ENCODE data around the gene OTX1. TPM values are rescaled to one million over a fixed set of nuclear protein-coding genes. Genes with fewer than 3 reads are reported as not detected.

Gene OTX1
- total and polyA plus RNA-seq, 4 donors: 0.59 TPM; not detected in 3

DNA sequence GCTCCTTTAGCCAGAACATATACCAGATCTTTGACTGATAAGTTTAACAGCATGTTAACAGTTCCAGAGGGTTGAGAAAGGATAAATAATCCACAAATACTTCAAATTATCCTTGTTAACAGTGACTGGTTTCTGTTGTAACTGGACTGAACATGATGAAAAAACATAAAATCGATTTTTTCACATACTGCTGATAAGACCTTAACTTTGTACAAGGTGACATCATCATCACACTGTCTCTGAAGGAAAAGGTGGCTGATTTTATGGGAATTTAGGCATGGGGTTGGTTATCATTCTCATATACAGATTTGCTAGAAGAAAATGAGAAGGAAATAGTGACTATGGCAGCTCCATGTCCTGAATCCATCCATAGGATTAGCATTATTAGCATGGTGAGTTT lies 36.1 kb downstream of the OTX1 start:
- TF ChIP-seq HNF4G (IDR thresholded peaks at IDR 0.05) (no peak), FOXA1 (IDR thresholded peaks at IDR 0.05) (no peak), EGR1 (IDR thresholded peaks at IDR 0.05; ENCODE audit: low read depth in 2 of 2) (no peak), NR2F2 (IDR thresholded peaks at IDR 0.05) (no peak), FOXA2 (IDR thresholded peaks at IDR 0.05) (no peak)
- TF ChIP-seq, protein P1, sequence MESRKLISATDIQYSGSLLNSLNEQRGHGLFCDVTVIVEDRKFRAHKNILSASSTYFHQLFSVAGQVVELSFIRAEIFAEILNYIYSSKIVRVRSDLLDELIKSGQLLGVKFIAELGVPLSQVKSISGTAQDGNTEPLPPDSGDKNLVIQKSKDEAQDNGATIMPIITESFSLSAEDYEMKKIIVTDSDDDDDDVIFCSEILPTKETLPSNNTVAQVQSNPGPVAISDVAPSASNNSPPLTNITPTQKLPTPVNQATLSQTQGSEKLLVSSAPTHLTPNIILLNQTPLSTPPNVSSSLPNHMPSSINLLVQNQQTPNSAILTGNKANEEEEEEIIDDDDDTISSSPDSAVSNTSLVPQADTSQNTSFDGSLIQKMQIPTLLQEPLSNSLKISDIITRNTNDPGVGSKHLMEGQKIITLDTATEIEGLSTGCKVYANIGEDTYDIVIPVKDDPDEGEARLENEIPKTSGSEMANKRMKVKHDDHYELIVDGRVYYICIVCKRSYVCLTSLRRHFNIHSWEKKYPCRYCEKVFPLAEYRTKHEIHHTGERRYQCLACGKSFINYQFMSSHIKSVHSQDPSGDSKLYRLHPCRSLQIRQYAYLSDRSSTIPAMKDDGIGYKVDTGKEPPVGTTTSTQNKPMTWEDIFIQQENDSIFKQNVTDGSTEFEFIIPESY (IDR thresholded peaks at IDR 0.05): no peak
- no peak overlapping the region for H3K9ac ChIP-seq (ENCODE audit: low read depth in 1 of 2, low read length in 2 of 2)
- H3K4me3 ChIP-seq (ENCODE audit: low read depth in 1 of 3, low read length in 3 of 3): no peak overlapping the region
- 38% methylated on average over 1 of the region's 1 CpG for WGBS
- DNase-seq (ENCODE audit: low spot score): no peak
- H3K27ac ChIP-seq (ENCODE audit: low read depth in 1 of 2, low read length in 2 of 2): no peak overlapping the region
- H3K9me3 ChIP-seq (ENCODE audit: control insufficient read depth in 4 of 4, low read length in 3 of 4): no peaks in the 10 kb centered on the region
- H3K4me1 ChIP-seq (ENCODE audit: control insufficient read depth in 4 of 4, insufficient read depth in 4 of 4, low read length in 3 of 4): no peaks in the 10 kb centered on the region
- no peaks in the 10 kb centered on the region for H3K36me3 ChIP-seq (ENCODE audit: control insufficient read depth in 4 of 4, insufficient read depth in 3 of 4, low read depth in 1 of 4, low read length in 3 of 4)
- no peaks in the 10 kb centered on the region for H3K27me3 ChIP-seq (ENCODE audit: control insufficient read depth in 4 of 4, insufficient read depth in 4 of 4, low read length in 3 of 4)

DNA sequence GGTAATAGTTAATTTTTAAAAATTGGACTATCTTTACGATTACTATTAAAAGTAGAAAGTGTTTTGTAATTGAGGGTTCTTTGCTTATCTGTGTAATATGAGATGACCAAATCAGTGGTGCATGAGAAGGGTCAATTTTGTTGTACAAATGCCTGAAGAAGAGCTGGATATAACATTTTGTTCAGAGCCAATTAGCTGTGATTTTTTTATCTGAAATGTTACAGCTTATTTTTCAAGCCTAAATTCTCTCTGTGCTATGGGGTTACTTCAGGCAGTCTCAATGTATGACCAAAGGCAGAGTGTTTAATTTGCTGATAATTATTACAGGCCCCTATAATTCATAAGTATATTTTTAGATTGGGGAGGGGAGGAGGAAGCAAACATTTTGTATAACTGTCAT lies 41.8 kb downstream of the OTX1 start:
- Histone ChIP-seq H3K27me3 (ENCODE audit: control insufficient read depth in 4 of 4, insufficient read depth in 4 of 4, low read length in 3 of 4) (no peaks in the 10 kb centered on the region), H3K4me3 (ENCODE audit: low read depth in 1 of 3, low read length in 3 of 3) (no peak overlapping the region), H3K4me1 (ENCODE audit: control insufficient read depth in 4 of 4, insufficient read depth in 4 of 4, low read length in 3 of 4) (no peaks in the 10 kb centered on the region), H3K9ac (ENCODE audit: low read depth in 1 of 2, low read length in 2 of 2) (no peak overlapping the region), H3K36me3 (ENCODE audit: control insufficient read depth in 4 of 4, insufficient read depth in 3 of 4, low read depth in 1 of 4, low read length in 3 of 4) (no peaks in the 10 kb centered on the region), H3K27ac (ENCODE audit: low read depth in 1 of 2, low read length in 2 of 2) (no peak overlapping the region), H3K9me3 (ENCODE audit: control insufficient read depth in 4 of 4, low read length in 3 of 4) (no peaks in the 10 kb centered on the region)
- DNase-seq (ENCODE audit: low spot score): no peak
- TF ChIP-seq TAF1 (conservative IDR thresholded peaks at IDR 0.05): no peak
- TF ChIP-seq, protein P2, sequence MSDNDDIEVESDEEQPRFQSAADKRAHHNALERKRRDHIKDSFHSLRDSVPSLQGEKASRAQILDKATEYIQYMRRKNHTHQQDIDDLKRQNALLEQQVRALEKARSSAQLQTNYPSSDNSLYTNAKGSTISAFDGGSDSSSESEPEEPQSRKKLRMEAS (IDR thresholded peaks at IDR 0.05): no peak
- TF ChIP-seq GABPA (IDR thresholded peaks at IDR 0.05 in 1 of 2, conservative IDR thresholded peaks at IDR 0.05 in 1 of 2): no peak
- no peak for TF ChIP-seq NR2F2 (IDR thresholded peaks at IDR 0.05)
- TF ChIP-seq EGR1 (IDR thresholded peaks at IDR 0.05; ENCODE audit: low read depth in 2 of 2): no peak
- WGBS: 68% methylated on average over 1 of the region's 1 CpG

DNA sequence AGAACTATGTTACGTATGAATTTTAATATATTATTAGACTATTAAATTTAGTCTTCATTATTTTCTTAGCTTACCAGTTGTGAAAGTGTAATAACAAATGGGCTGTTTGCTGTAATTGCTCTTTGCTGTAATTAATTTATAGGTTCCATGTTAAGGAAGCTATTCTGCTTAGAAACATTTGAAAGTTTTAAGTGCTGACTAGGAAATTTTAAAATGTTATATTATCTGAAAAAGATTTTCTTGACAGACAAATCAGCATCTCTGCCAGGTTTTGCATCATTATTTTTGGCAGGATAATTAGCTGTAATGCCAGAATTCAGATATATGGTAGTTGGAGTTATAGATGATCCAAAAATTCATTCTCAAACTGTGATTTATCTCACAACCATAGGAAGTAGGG lies 42.2 kb downstream of the OTX1 start:
- H3K27me3 ChIP-seq (ENCODE audit: control insufficient read depth in 4 of 4, insufficient read depth in 4 of 4, low read length in 3 of 4): no peaks in the 10 kb centered on the region
- H3K4me1 ChIP-seq (ENCODE audit: control insufficient read depth in 4 of 4, insufficient read depth in 4 of 4, low read length in 3 of 4): no peaks in the 10 kb centered on the region
- no peak overlapping the region for H3K9ac ChIP-seq (ENCODE audit: low read depth in 1 of 2, low read length in 2 of 2)
- TF ChIP-seq FOXA1 (IDR thresholded peaks at IDR 0.05): no peak
- no peak for TF ChIP-seq NR2F2 (IDR thresholded peaks at IDR 0.05)
- no peak for TF ChIP-seq SP1 (IDR thresholded peaks at IDR 0.05)
- TF ChIP-seq JUND (IDR thresholded peaks at IDR 0.05): no peak
- TF ChIP-seq, protein P3, sequence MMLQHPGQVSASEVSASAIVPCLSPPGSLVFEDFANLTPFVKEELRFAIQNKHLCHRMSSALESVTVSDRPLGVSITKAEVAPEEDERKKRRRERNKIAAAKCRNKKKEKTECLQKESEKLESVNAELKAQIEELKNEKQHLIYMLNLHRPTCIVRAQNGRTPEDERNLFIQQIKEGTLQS (IDR thresholded peaks at IDR 0.05): no peak
- TF ChIP-seq HNF4A (conservative IDR thresholded peaks at IDR 0.05): no peak
- no peak for TF ChIP-seq RAD21 (IDR thresholded peaks at IDR 0.05)
- no peak for TF ChIP-seq YY1 (IDR thresholded peaks at IDR 0.05)
- TF ChIP-seq, protein P4, sequence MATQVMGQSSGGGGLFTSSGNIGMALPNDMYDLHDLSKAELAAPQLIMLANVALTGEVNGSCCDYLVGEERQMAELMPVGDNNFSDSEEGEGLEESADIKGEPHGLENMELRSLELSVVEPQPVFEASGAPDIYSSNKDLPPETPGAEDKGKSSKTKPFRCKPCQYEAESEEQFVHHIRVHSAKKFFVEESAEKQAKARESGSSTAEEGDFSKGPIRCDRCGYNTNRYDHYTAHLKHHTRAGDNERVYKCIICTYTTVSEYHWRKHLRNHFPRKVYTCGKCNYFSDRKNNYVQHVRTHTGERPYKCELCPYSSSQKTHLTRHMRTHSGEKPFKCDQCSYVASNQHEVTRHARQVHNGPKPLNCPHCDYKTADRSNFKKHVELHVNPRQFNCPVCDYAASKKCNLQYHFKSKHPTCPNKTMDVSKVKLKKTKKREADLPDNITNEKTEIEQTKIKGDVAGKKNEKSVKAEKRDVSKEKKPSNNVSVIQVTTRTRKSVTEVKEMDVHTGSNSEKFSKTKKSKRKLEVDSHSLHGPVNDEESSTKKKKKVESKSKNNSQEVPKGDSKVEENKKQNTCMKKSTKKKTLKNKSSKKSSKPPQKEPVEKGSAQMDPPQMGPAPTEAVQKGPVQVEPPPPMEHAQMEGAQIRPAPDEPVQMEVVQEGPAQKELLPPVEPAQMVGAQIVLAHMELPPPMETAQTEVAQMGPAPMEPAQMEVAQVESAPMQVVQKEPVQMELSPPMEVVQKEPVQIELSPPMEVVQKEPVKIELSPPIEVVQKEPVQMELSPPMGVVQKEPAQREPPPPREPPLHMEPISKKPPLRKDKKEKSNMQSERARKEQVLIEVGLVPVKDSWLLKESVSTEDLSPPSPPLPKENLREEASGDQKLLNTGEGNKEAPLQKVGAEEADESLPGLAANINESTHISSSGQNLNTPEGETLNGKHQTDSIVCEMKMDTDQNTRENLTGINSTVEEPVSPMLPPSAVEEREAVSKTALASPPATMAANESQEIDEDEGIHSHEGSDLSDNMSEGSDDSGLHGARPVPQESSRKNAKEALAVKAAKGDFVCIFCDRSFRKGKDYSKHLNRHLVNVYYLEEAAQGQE (IDR thresholded peaks at IDR 0.05): no peak
- no peak for TF ChIP-seq GABPA (IDR thresholded peaks at IDR 0.05 in 1 of 2, conservative IDR thresholded peaks at IDR 0.05 in 1 of 2)
- no peak for TF ChIP-seq FOXA2 (IDR thresholded peaks at IDR 0.05)
- no peak for TF ChIP-seq HNF4G (IDR thresholded peaks at IDR 0.05)
- TF ChIP-seq RXRA (IDR thresholded peaks at IDR 0.05): no peak
- H3K36me3 ChIP-seq (ENCODE audit: control insufficient read depth in 4 of 4, insufficient read depth in 3 of 4, low read depth in 1 of 4, low read length in 3 of 4): no peaks in the 10 kb centered on the region
- 1% methylated on average over 1 of the region's 1 CpG for WGBS
- no peak overlapping the region for H3K4me3 ChIP-seq (ENCODE audit: low read depth in 1 of 3, low read length in 3 of 3)
- no peak for DNase-seq (ENCODE audit: low spot score)
- H3K9me3 ChIP-seq (ENCODE audit: control insufficient read depth in 4 of 4, low read length in 3 of 4): no peaks in the 10 kb centered on the region
- H3K27ac ChIP-seq (ENCODE audit: low read depth in 1 of 2, low read length in 2 of 2): no peak overlapping the region
